CD4-positive, CD25-positive, alpha-beta regulatory T cell (primary cell): ENCODE measurements around the gene DHFR. TPM values are rescaled to one million over a fixed set of nuclear protein-coding genes. Genes with fewer than 3 reads are reported as not detected.
A peak's percentile ranks its signal among the peaks of the same experiment; 100 is the strongest.

Experiments
- ATAC-seq, 2 donors: fragments of 150-1000 bp; cut with Tn5 transposase; one replicate each; pipeline ENCODE4 v1.10.0; 2021; ENCODE audit warnings: low read depth in 2 of 2, moderate number of reproducible peaks in 2 of 2, moderate library complexity in 1 of 2
- DNase-seq, 3 donors: peaks; one replicate each; pipeline versions ENCODE4 v3.0.0 to v3.0.0-alpha.2; 2012 to 2022; ENCODE audit warnings: mixed read lengths in 1 of 3
- H3K27ac ChIP-seq: one replicate; pipeline ENCODE4 v1.7.0; 2013; ENCODE audit warnings: mild to moderate bottlenecking, low read length; ENCODE audit not compliant: insufficient read depth, poor library complexity, severe bottlenecking
- H3K27me3 ChIP-seq: one replicate; pipeline ENCODE4 v1.7.0; 2013; ENCODE audit warnings: low read length; ENCODE audit not compliant: control insufficient read depth, insufficient read depth
- H3K36me3 ChIP-seq: one replicate; pipeline ENCODE4 v1.7.0; 2013; ENCODE audit warnings: mild to moderate bottlenecking, low read length, moderate library complexity; ENCODE audit not compliant: control insufficient read depth, insufficient read depth
- H3K4me1 ChIP-seq: 2 replicates; pipeline ENCODE4 v1.7.0; 2013; ENCODE audit warnings: mild to moderate bottlenecking, low read length; ENCODE audit not compliant: insufficient read depth, control insufficient read depth, poor library complexity, severe bottlenecking
- H3K4me3 ChIP-seq: one replicate; pipeline ENCODE4 v1.7.0; 2013; ENCODE audit warnings: low read depth, mild to moderate bottlenecking, low read length, moderate library complexity
- H3K9me3 ChIP-seq, 2 experiments: 1 replicate in 1 of 2; 2 replicates in 1 of 2; pipeline ENCODE4 v1.7.0; 2013; ENCODE audit warnings: low read length in 2 of 2, mild to moderate bottlenecking in 1 of 2, moderate library complexity in 1 of 2; ENCODE audit not compliant: control insufficient read depth in 2 of 2
- H3K27ac Mint-ChIP-seq, 3 donors: one replicate each; pipeline ENCODE4 v1.8.0; 2020 to 2022; ENCODE audit warnings: mild to moderate bottlenecking in 3 of 3, mixed read lengths in 3 of 3, moderate library complexity in 2 of 3
- H3K27me3 Mint-ChIP-seq: one replicate; pipeline ENCODE4 v1.8.0; 2022; ENCODE audit warnings: mild to moderate bottlenecking, mixed read lengths
- H3K36me3 Mint-ChIP-seq: one replicate; pipeline ENCODE4 v1.8.0; 2020; ENCODE audit warnings: mixed read lengths
- H3K4me1 Mint-ChIP-seq, 4 donors: one replicate each; pipeline ENCODE4 v1.8.0; 2020 to 2022; ENCODE audit warnings: mixed read lengths in 4 of 4, mild to moderate bottlenecking in 1 of 4
- H3K4me3 Mint-ChIP-seq, 4 donors: one replicate each; pipeline ENCODE4 v1.8.0; 2020 to 2022; ENCODE audit warnings: mild to moderate bottlenecking in 4 of 4, mixed read lengths in 4 of 4, moderate library complexity in 3 of 4
- H3K9me3 Mint-ChIP-seq, 7 donors: one replicate each; pipeline ENCODE4 v1.8.0; 2020 to 2022; ENCODE audit warnings: mixed read lengths in 7 of 7, mild to moderate bottlenecking in 3 of 7, moderate library complexity in 2 of 7
- polyA plus RNA-seq, 4 donors: library from polyadenylated mRNA; unstranded; fragments of 300-500 nt; fragmentation: Illumina TruSeq; gene quantifications; one replicate each; pipeline ENCODE4 v1.2.3, GENCODE V29; 2021
- total RNA-seq: library from RNA; stranded (reverse); gene quantifications from one replicate; pipeline ENCODE4 v1.2.3, GENCODE V29; 2022

DHFR gene
- total and polyA plus RNA-seq, 5 donors from 2014 or later, result 2.1 to 7.7 (median 2.4) TPM

GRCh38 chr5:80655231-80655774 is 520 bp upstream of the DHFR start:
- Mint-ChIP-seq H3K4me1 (peaks cover 13 to 36% (median 32%) of the 10 kb centered on the region in 4 donors), H3K36me3 (peaks cover 35% of the 10 kb centered on the region), H3K4me3 (peak overlapping the region; percentile 78 to 95 (median 92)), H3K27me3 (no peaks in the 10 kb centered on the region), H3K9me3 (peaks cover 0 to 2% (median 0%) of the 10 kb centered on the region in 7 donors), H3K27ac (peak overlapping the region; percentile 92 to 99 (median 97))
- Histone ChIP-seq H3K4me1 (peaks cover 25% of the 10 kb centered on the region), H3K27ac (peak overlapping the region; percentile 85), H3K27me3 (no peaks in the 10 kb centered on the region), H3K9me3 (no peaks in the 10 kb centered on the region), H3K4me3 (peak overlapping the region; percentile 76), H3K36me3 (peaks cover 17% of the 10 kb centered on the region)
- peak in 1 of 3 donors; percentile 53 for DNase-seq
- ATAC-seq, result no peak

DNA sequence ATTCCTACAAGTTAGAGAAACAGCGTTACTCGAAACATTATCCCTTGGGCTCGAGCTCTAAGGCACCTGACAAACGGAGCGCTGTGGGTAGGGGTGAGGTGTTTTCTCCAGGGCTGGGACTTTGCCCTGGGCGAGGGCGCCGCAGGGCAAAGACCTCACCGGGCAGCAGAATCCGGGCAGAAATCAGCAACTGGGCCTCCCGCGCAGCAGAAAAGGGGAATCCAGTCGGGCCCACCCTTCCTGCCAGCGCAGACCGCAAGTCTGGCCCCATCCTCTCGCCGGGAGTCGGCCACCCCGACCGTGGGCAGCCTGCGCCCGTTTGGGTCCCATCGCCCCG is 761 bp downstream of the DHFR start:
- peak overlapping the region; percentile 85 for H3K27ac ChIP-seq
- peaks cover 8% of the 10 kb centered on the region for H3K36me3 ChIP-seq
- Mint-ChIP-seq H3K27me3 (no peaks in the 10 kb centered on the region), H3K27ac (peak overlapping the region in 2 of 3 donors; percentile 48 to 87), H3K9me3 (peaks cover 0 to 2% (median 0%) of the 10 kb centered on the region in 7 donors), H3K4me1 (peaks cover 10 to 30% (median 26%) of the 10 kb centered on the region in 4 donors), H3K4me3 (peak overlapping the region; percentile 72 to 92 (median 80)), H3K36me3 (peaks cover 22% of the 10 kb centered on the region)
- H3K4me1 ChIP-seq, result peaks cover 25% of the 10 kb centered on the region
- no peak for ATAC-seq
- peak in 2 of 3 donors; percentile 10 to 59 for DNase-seq
- no peaks in the 10 kb centered on the region for H3K27me3 ChIP-seq
- H3K4me3 ChIP-seq, result peak overlapping the region; percentile 76
- no peaks in the 10 kb centered on the region for H3K9me3 ChIP-seq

- peaks cover 0 to 2% (median 0%) of the 10 kb centered on the region in 7 donors for H3K9me3 Mint-ChIP-seq
- no peaks in the 10 kb centered on the region for H3K27me3 Mint-ChIP-seq
- H3K4me1 ChIP-seq, result peaks cover 25% of the 10 kb centered on the region
- H3K4me3 ChIP-seq, result peak overlapping the region; percentile 76
- peak overlapping the region in 2 of 3 donors; percentile 48 to 87 for H3K27ac Mint-ChIP-seq
- peaks cover 9% of the 10 kb centered on the region for H3K36me3 ChIP-seq
- H3K36me3 Mint-ChIP-seq, result peaks cover 24% of the 10 kb centered on the region
- H3K27ac ChIP-seq, result no peak overlapping the region
- DNase-seq (no peak), ATAC-seq (no peak)
- no peaks in the 10 kb centered on the region for H3K9me3 ChIP-seq
- peak overlapping the region; percentile 72 to 92 (median 80) for H3K4me3 Mint-ChIP-seq
- H3K4me1 Mint-ChIP-seq, result peaks cover 10 to 30% (median 26%) of the 10 kb centered on the region in 4 donors
- H3K27me3 ChIP-seq, result no peaks in the 10 kb centered on the region
Measured at GRCh38 chr5:80653502-80653901, 1.3 kb downstream of the DHFR start.

DNA sequence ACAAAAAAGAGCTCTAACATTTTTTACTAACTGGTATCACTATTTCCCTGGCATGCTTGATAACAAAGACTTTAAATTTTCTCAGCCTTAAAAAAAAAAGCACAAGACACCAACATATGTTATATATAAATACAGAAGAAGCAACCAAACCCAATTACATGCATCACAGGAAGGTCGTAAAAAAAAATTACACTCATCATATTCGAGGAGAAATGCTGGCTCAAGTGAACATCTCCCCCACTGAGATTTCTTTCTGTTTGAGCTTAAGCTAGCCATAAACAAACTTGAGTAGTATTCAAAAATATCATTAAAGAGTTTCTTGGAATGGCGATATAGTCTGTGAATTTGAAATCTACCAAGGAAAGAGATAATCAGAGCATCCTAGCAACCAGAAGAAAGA is 7.9 kb downstream of the DHFR start:
- no peaks in the 10 kb centered on the region for H3K4me1 ChIP-seq
- Mint-ChIP-seq H3K36me3 (peaks cover 30% of the 10 kb centered on the region), H3K4me1 (peaks cover 2 to 11% (median 6%) of the 10 kb centered on the region in 4 donors), H3K9me3 (no peaks in the 10 kb centered on the region), H3K27ac (peak overlapping the region in 1 of 3 donors; percentile 67), H3K27me3 (no peaks in the 10 kb centered on the region), H3K4me3 (no peak overlapping the region)
- no peak overlapping the region for H3K27ac ChIP-seq
- H3K36me3 ChIP-seq, result peaks cover 31% of the 10 kb centered on the region
- DNase-seq (no peak), ATAC-seq (no peak)
- H3K27me3 ChIP-seq, result no peaks in the 10 kb centered on the region
- H3K4me3 ChIP-seq, result no peak overlapping the region
- H3K9me3 ChIP-seq, result no peaks in the 10 kb centered on the region

- Histone ChIP-seq H3K27ac (no peak overlapping the region), H3K27me3 (no peaks in the 10 kb centered on the region), H3K4me1 (no peaks in the 10 kb centered on the region), H3K36me3 (peaks cover 40% of the 10 kb centered on the region), H3K4me3 (no peak overlapping the region), H3K9me3 (no peaks in the 10 kb centered on the region)
- peaks cover 43% of the 10 kb centered on the region for H3K36me3 Mint-ChIP-seq
- no peak overlapping the region for H3K4me3 Mint-ChIP-seq
- no peaks in the 10 kb centered on the region for H3K9me3 Mint-ChIP-seq
- no peaks in the 10 kb centered on the region for H3K27me3 Mint-ChIP-seq
- ATAC-seq (no peak), DNase-seq (no peak)
- peaks cover 2 to 11% (median 6%) of the 10 kb centered on the region in 4 donors for H3K4me1 Mint-ChIP-seq
- no peak overlapping the region for H3K27ac Mint-ChIP-seq
Measured at GRCh38 chr5:80644900-80645299, 9.9 kb downstream of the DHFR start.

DNA sequence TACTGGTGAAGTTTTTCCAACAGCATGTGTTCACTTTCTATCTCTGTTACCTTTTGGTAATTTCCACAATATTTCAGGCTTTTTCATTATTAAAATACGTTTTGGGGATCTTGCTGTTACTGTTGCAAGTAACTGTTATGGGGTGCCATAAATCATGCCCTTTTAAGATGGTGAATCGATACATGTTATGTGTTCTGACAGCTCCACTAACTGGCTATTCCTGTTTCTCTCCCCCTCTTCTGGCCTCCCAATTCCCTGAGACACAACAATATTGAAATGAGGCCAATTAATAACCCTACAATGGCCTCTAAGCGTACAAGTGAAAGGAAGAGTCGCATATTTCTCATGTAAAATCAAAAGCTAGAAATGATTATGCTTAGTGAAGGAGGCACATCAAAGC is 13.4 kb downstream of the DHFR start:
- Mint-ChIP-seq H3K27me3 (no peaks in the 10 kb centered on the region), H3K27ac (peak overlapping the region in 1 of 3 donors; percentile 1), H3K36me3 (peaks cover 51% of the 10 kb centered on the region), H3K4me3 (no peak overlapping the region), H3K4me1 (peaks cover 2 to 21% (median 5%) of the 10 kb centered on the region in 4 donors), H3K9me3 (no peaks in the 10 kb centered on the region)
- Histone ChIP-seq H3K27me3 (no peaks in the 10 kb centered on the region), H3K36me3 (peaks cover 40% of the 10 kb centered on the region), H3K4me3 (no peak overlapping the region), H3K4me1 (no peaks in the 10 kb centered on the region), H3K9me3 (no peaks in the 10 kb centered on the region), H3K27ac (no peak overlapping the region)
- DNase-seq, result no peak
- ATAC-seq, result no peak

- peaks cover 27% of the 10 kb centered on the region for H3K36me3 Mint-ChIP-seq
- H3K27ac Mint-ChIP-seq, result no peak overlapping the region
- H3K27ac ChIP-seq, result no peak overlapping the region
Measured at GRCh38 chr5:80634193-80634592, 20.6 kb downstream of the DHFR start.

DNA sequence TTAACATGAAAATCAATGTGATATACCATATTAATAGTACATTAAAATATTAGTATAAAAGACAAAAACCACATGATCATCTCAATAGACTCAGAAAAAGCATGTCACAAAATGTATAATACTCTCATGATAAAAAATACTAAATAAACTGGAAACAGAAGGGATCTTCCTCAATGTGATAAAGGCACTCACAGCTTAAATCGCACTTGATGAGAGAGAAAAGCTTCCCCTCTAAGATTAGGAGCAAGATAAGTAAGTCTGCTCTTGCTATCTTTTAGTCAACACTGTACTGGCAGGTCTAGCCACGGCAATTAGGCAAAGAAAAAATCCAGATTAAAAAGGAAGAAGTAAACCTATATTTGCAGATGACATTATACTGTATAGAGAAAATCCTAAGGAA is 22.1 kb downstream of the DHFR start:
- Mint-ChIP-seq H3K4me3 (no peak overlapping the region), H3K27ac (peak overlapping the region in 1 of 3 donors; percentile 49), H3K36me3 (peaks cover 16% of the 10 kb centered on the region), H3K27me3 (no peaks in the 10 kb centered on the region), H3K4me1 (peaks cover 0 to 2% (median 0%) of the 10 kb centered on the region in 4 donors), H3K9me3 (no peaks in the 10 kb centered on the region)
- peaks cover 14% of the 10 kb centered on the region for H3K36me3 ChIP-seq
- H3K4me3 ChIP-seq, result no peak overlapping the region
- no peak overlapping the region for H3K27ac ChIP-seq
- no peak for DNase-seq
- no peaks in the 10 kb centered on the region for H3K27me3 ChIP-seq
- no peaks in the 10 kb centered on the region for H3K9me3 ChIP-seq
- ATAC-seq, result no peak
- H3K4me1 ChIP-seq, result no peaks in the 10 kb centered on the region

More at GRCh38 chr5:80634193-80634592, 20.6 kb downstream of the DHFR start:
- ATAC-seq (no peak), DNase-seq (no peak)
- H3K9me3 Mint-ChIP-seq, result no peaks in the 10 kb centered on the region
- H3K4me3 Mint-ChIP-seq, result no peak overlapping the region
- Histone ChIP-seq H3K9me3 (no peaks in the 10 kb centered on the region), H3K27me3 (no peaks in the 10 kb centered on the region), H3K4me3 (no peak overlapping the region), H3K36me3 (peaks cover 17% of the 10 kb centered on the region), H3K4me1 (no peaks in the 10 kb centered on the region)
- H3K27me3 Mint-ChIP-seq, result no peaks in the 10 kb centered on the region
- H3K4me1 Mint-ChIP-seq, result peaks cover 0 to 5% (median 2%) of the 10 kb centered on the region in 4 donors
